Vagina (tissue), 2 donors: ENCODE measurements around the gene MSRB1. TPM values are rescaled to one million over a fixed set of nuclear protein-coding genes. Genes with fewer than 3 reads are reported as not detected.

Experiments used
- DNase-seq, 2 donors: peaks; one replicate each; pipeline ENCODE4 v3.0.0-alpha.2; 2017; ENCODE audit errors: extremely low spot score in 2 of 2
- H3K27ac ChIP-seq: fragments of 200-600 bp; sonication (generic); one replicate; pipeline ENCODE4 v1.5.1; 2019
- H3K27me3 ChIP-seq: fragments of 200-600 bp; sonication (generic); one replicate; pipeline ENCODE4 v1.5.1; 2019
- H3K36me3 ChIP-seq, 2 donors: fragments of 200-600 bp; sonication (generic); one replicate each; pipeline ENCODE4 v1.5.1; 2017 to 2019
- H3K4me1 ChIP-seq: fragments of 200-600 bp; sonication (generic); one replicate; pipeline ENCODE4 v1.5.1; 2019
- H3K4me3 ChIP-seq, 2 donors: fragments of 200-600 bp; sonication (generic); 1 replicate in 1 of 2; 2 replicates in 1 of 2; pipeline ENCODE4 v1.5.1; 2016 to 2019
- H3K9me3 ChIP-seq: fragments of 200-600 bp; sonication (generic); one replicate; pipeline ENCODE4 v1.5.1; 2019
- POLR2A ChIP-seq, 2 donors: fragments of 450-650 bp; IDR thresholded peaks; one replicate each; pipeline ENCODE4 v1.6.1; 2017; ENCODE audit warnings: antibody characterized with exemption in 2 of 2, mild to moderate bottlenecking in 2 of 2, moderate library complexity in 2 of 2
- POLR2AphosphoS5 ChIP-seq, 2 donors: sonication (generic); formaldehyde crosslinking; IDR thresholded peaks; one replicate each; pipeline ENCODE4 v1.9.0; 2017; ENCODE audit warnings: antibody characterized with exemption in 2 of 2, mild to moderate bottlenecking in 2 of 2, low read depth in 1 of 2; ENCODE audit not compliant: insufficient read depth in 1 of 2
- intact Hi-C: fragments of 100-400 bp; cut with DNase I; formaldehyde crosslinking; loops from one replicate; pipeline ENCODE4 v1.15.1; 2023
- total RNA-seq: library from RNA; depleted of rRNA; stranded (reverse); fragments of >200 nt; gene quantifications from one replicate; pipeline ENCODE4 v1.2.3, GENCODE V29; 2016
- TF ChIP-seq, protein P1 (sequence below), 3 experiments: fragments of 450-650 bp in 2 of 3; fragments of 200-600 bp in 1 of 3; sonication (generic) in 1 of 3; IDR thresholded peaks; one replicate each; pipeline ENCODE4 v1.5.1; 2017 to 2019; ENCODE audit warnings: antibody characterized with exemption in 3 of 3, mild to moderate bottlenecking in 2 of 3, moderate library complexity in 2 of 3

The MSRB1 gene
- total RNA-seq, 1 donor from 2014 or later: 53.0 TPM

DNA sequence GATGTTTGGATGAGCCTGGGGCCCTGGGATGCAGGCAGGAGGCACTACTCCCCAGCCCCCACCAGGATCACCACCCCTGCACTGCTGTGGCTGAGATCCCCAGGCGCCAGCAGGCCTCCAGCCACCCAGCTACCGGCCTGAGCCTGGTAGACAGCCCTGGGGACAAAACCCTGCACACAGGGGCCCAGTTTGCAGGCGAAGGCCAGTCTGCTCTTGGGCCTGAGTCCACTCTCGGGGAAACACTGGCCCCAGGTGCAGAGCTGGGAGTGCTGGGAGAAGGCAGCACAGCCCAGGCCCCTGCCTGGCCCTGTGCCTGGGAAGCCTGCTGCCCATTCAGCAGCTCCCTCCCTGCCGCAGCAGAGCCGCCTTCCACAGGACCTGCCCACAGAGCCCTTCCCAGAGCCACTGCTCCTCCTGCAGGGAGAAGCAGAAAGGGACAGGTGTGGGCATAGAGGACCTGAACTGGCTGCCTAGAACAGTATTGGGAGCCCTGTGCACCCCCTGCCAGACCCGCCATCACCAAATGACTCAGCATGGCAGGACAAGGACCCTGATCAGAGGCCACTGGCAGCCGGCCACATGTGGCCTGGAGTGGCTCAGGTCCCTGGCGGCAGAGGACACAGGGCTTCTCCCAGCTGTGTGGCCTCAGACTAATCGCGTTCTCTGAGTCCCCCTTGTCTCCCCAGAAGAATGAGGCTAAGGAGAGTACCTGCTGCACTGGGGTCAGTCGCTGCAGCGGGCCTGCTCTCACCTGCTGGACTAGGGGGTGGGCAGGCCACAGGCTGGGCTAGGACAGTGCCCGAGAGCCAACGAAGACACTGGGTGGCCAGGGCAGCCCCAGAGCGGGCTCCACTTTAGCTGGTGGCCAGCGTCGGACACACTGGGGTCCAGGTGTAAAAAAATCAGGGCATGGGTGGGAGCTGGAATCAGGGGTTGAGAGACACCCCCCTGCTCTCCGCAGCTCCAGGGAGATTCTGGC is 10.7 kb downstream of the MSRB1 start:
- H3K27ac ChIP-seq: no peak overlapping the region
- TF ChIP-seq POLR2A (IDR thresholded peaks at IDR 0.05) (no peak), POLR2AphosphoS5 (IDR thresholded peaks at IDR 0.05; ENCODE audit: insufficient read depth in 1 of 2, low read depth in 1 of 2) (no peak)
- TF ChIP-seq, protein P1, sequence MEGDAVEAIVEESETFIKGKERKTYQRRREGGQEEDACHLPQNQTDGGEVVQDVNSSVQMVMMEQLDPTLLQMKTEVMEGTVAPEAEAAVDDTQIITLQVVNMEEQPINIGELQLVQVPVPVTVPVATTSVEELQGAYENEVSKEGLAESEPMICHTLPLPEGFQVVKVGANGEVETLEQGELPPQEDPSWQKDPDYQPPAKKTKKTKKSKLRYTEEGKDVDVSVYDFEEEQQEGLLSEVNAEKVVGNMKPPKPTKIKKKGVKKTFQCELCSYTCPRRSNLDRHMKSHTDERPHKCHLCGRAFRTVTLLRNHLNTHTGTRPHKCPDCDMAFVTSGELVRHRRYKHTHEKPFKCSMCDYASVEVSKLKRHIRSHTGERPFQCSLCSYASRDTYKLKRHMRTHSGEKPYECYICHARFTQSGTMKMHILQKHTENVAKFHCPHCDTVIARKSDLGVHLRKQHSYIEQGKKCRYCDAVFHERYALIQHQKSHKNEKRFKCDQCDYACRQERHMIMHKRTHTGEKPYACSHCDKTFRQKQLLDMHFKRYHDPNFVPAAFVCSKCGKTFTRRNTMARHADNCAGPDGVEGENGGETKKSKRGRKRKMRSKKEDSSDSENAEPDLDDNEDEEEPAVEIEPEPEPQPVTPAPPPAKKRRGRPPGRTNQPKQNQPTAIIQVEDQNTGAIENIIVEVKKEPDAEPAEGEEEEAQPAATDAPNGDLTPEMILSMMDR (IDR thresholded peaks at IDR 0.05): no peak
- peaks cover 20% of the 10 kb centered on the region for H3K4me1 ChIP-seq
- no peaks in the 10 kb centered on the region for H3K27me3 ChIP-seq
- DNase-seq: no peak
- no peaks in the 10 kb centered on the region for H3K36me3 ChIP-seq
- no peak overlapping the region for H3K4me3 ChIP-seq
- intact Hi-C loops: no loop called here
- H3K9me3 ChIP-seq: no peaks in the 10 kb centered on the region

DNA sequence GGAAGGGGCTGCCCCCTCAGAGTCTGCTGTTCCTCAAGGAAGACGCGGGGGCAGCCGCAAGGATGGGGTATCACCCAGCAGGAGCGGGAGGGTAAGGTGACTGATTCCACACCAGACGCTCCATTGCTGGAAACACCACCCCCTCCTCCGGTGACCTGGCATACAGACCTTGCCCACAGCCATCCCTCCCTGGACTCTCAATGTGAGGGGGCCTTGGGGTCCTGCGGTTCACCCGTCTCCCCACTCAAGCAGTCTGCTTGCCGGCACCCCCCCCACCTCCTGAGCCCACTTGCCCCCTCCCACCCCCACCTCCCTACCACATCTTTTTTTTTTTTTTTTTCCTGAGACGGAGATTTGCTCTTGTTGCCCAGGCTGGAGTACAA is 12.7 kb downstream of the MSRB1 start:
- H3K36me3 ChIP-seq: no peaks in the 10 kb centered on the region
- no peak overlapping the region for H3K4me3 ChIP-seq
- TF ChIP-seq POLR2A (IDR thresholded peaks at IDR 0.05) (no peak), POLR2AphosphoS5 (IDR thresholded peaks at IDR 0.05; ENCODE audit: insufficient read depth in 1 of 2, low read depth in 1 of 2) (no peak)
- TF ChIP-seq, protein P1 (IDR thresholded peaks at IDR 0.05): no peak
- H3K27me3 ChIP-seq: no peaks in the 10 kb centered on the region
- H3K4me1 ChIP-seq: peaks cover 16% of the 10 kb centered on the region
- H3K9me3 ChIP-seq: no peaks in the 10 kb centered on the region
- no peak for DNase-seq
- intact Hi-C loops: no loop called here
- no peak overlapping the region for H3K27ac ChIP-seq

DNA sequence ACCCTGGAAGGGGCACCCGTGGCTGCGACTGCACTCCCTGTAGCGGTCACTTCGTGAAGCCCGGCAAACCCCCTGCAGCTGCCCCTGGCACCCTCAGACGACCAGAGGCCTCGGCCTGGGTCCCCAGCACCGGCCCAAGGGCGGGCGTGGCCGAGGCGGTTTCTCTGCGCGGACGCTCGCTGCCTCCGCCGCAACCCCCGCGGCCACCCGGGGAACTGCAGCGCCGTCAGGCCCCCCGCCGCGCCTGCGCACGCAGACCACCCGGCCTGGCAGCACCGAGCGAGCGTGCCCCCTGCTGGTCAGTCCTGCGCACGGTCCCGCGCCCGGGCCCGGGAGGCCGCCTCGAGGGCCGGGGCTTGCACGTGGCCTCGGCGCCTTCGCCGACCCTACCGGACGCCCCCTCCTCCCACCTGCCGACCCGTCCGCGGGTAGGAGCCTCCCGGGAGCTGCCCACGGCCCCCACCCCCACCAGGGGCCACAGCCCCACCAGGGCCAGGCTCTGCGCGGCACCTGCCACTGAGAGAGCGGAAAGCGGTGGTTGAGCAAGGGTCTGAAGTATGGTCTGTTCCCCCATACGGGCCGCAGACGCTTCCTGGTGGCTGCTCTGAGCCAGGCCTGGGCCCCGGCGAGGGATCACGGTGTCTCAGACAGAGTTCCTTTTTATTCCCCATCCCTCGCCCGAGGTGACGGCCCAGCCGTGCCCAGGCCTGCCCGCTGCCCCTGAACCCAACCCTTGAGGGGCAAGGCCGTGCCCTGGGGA is 13.2 kb downstream of the MSRB1 start:
- TF ChIP-seq, protein P1 (IDR thresholded peaks at IDR 0.05): peak; percentile 98 to 100 (median 99)
- no peak for TF ChIP-seq POLR2A (IDR thresholded peaks at IDR 0.05)
- peak in 1 of 2 donors; percentile 26 for TF ChIP-seq POLR2AphosphoS5 (IDR thresholded peaks at IDR 0.05; ENCODE audit: insufficient read depth in 1 of 2, low read depth in 1 of 2)
- Histone ChIP-seq H3K9me3 (no peaks in the 10 kb centered on the region), H3K4me3 (peak overlapping the region; percentile 69 to 70), H3K27me3 (no peaks in the 10 kb centered on the region), H3K4me1 (peaks cover 14% of the 10 kb centered on the region), H3K36me3 (no peaks in the 10 kb centered on the region), H3K27ac (peak overlapping the region; percentile 95)
- no peak for DNase-seq
- intact Hi-C loops: no loop called here

DNA sequence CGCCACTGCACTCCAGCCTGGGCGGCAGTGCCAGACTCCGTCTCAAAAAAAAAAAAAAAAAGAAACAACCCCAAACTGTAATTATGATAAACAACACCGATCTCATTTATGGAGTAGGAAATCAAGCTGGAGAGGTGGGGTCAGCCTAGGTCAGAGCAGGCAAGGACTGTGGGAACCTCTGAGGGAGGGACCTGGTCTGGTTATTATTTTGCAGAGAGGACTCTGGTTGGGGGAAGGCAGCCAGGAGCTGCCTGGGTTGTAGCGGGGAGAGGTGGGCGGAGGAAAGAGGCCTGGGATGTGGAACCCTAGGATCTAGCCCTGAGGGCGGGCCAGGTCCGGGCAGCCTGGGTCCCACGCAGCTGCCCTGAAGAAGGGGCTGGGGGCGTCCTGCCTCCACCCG is 13.9 kb downstream of the MSRB1 start:
- no peaks in the 10 kb centered on the region for H3K27me3 ChIP-seq
- peak overlapping the region; percentile 69 to 70 for H3K4me3 ChIP-seq
- no peaks in the 10 kb centered on the region for H3K36me3 ChIP-seq
- no peak for DNase-seq
- intact Hi-C loops: no loop called here
- no peaks in the 10 kb centered on the region for H3K9me3 ChIP-seq
- peaks cover 20% of the 10 kb centered on the region for H3K4me1 ChIP-seq
- peak overlapping the region; percentile 95 for H3K27ac ChIP-seq
- TF ChIP-seq POLR2AphosphoS5 (IDR thresholded peaks at IDR 0.05; ENCODE audit: insufficient read depth in 1 of 2, low read depth in 1 of 2) (no peak), POLR2A (IDR thresholded peaks at IDR 0.05) (no peak)
- TF ChIP-seq, protein P1 (IDR thresholded peaks at IDR 0.05): no peak
